Stimulated activated CD8-positive, alpha-beta memory T cell treated with anti-CD3 and anti-CD28 coated beads, Interleukin-15, amount 100 ng/mL, for 48 hours (primary cell): ENCODE measurements around the gene PRUNE2.
"Not testable (repeated sequence)": the region's sequence is repeated elsewhere in the genome, so short reads cannot be mapped to it uniquely, and the experiment has no call there.

Experiments used
- DNase-seq, 2 donors: peaks; one replicate each; pipeline ENCODE4 v3.0.0-alpha.2; 2020; ENCODE audit warnings: low read depth in 2 of 2

PRUNE2 gene

DNA sequence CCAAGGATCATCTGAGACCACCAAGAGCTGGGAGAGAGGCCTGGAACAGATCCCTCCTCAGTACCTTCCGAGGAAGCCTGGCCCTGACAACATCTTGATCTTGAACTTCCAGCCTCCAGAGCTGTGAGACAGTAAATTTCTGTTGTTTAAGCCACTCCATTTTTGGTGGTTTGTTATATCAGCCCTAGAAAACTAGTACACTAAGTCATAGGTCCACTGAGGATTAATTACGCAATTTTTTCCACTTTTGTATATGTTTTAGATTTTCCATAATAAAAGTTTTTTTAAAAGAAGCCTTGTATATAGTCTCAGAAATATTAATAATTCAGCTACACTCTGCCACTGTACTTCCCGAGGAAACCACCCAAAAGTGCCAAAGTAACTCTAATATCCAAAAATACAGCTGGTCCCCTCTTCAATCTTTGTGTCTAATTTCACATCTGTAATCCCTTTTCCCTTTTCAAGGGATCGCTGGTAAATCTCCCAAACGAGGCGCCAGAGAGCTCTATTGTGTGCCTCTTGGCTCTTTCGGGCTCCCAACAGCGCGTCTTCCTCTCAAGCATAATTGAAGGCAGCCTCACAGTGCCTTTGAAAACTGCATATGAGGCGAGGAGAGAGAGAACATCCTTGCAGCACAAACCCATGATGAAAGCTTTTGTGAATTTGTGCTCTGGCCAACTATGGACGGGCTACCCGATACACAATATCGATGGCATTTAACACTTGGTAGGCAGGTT lies 32.7 kb downstream of the PRUNE2 start:
- DNase-seq: no peak

DNA sequence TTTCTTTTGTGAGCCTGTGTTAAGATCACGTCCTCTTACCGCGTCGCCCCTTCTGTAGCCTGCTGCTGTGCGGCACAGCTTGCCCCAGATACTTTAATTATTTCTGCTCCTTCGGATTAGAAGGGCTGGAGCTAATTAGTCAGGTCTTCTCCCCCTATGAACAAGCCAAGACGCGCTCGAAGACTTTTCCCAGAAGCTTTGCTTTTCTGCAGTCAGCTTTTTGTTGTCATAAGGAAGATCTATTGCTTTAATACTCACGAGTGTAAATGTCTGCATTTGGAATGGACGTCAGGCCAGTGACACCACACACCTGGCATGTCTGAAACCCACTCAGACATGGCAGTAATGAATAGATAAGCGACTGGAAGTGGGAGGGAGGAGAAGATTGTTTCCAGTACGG lies 37.0 kb downstream of the PRUNE2 start:
- DNase-seq: no peak

DNA sequence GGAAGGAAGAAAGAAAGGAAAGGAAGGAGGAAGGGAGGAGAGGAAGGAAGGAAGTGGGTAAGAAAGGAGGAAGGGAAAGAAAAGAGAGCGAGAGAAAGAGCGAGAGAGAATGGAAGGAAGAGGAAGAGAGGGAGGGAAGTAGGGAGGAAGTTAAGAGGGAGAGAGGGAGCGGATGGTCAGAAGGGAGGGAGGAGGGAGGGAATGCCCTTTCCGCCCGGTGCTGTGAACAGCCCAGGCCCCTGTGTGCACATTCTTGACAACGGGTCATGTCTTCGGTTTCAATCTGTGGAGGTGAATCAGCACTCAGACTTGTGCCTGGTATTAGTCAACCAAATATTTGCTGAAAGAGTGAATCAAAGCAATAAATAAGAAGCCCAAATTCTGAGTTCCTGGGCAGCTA lies 39.2 kb downstream of the PRUNE2 start:
- DNase-seq: no peak

DNA sequence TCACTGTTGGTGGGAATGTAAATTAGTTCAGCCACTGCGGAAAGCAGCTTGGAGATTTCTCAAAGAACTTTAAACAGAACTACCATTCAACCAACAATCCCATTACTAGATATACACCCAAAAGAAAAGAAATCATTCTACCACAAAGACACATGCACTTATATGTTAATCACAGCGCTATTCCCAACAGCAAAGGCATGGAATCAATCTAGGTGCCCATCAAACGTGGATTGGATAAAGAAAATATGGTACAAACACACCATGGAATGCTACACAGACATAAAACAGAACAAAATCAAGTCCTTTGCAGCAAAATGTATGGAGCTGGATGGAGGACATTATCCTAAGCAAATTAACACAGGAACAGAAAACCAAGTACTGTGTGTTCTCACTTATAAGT lies 42.1 kb downstream of the PRUNE2 start:
- no peak for DNase-seq

DNA sequence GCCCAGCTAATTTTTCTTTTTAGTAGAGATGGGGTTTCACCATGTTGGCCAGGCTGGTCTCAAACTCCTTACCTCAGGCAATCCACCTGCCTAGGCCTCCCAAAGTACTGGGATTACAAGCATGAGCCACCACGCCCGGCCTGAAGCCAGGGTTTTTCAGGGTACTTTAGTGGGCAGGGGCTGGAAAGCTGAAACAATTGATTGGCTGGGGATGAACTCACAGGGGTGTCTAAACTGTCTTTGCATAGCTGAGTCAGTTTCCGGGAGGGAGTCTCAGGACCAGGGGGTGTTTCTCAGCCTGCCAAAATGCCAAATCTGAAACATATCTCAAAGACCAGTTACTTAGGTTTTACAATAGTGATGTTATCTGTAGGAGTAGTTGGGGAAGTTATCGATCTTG lies 46.1 kb downstream of the PRUNE2 start:
- DNase-seq: no peak

DNA sequence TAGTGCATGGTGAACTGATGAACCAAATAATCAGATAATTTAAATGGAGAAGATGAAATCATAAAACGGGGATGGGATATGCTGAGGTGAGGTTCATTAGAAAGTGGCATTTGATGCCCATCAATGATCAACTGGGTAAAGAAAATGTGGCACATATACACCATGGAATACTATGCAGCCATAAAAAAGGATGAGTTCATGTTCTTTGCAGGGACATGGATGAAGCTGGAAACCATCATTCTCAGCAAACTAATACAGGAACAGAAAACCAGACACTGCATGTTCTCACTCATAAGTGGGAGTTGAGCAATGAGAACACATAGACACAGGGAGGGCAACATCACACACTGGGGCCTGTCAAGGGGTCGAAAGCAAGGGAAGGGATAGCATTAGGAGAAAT lies 47.7 kb downstream of the PRUNE2 start:
- DNase-seq: not testable (repeated sequence)

DNA sequence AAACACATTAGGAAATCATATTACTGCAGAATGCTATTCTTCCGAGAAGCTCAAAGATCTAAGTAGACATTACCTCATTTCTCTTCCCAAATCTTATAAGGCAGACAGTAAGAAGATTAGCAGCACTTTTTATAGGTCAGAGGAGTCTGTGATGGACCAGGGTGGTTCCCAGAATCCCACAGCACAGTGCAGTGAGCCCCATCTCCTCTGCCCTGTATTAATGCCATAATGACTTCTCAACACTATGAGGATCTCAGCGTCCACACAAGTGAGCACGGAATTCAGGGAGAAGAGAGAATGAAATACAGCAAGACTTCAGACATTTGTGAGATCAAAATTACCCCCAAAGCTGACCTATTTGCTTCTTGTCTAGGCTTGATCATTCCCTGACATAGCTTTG lies 49.9 kb downstream of the PRUNE2 start:
- no peak for DNase-seq

DNA sequence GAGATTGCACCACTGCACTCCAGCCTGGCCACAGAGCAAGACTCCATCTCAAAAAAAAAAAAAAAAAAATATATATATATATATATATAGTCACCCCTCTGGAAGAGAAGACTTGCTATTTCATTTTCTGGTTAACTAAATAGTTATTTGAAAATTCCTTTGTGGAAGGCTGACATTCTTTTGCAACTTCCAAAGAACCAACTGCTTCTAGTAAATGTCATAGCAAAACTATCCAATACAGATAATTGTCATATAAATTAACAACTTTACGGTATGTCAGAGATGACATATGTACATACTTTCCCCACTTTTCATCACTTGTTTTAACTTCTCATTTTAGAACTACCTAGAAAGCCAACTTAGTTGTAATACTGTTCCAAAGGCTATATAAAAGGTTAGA lies 50.9 kb downstream of the PRUNE2 start:
- DNase-seq: no peak

DNA sequence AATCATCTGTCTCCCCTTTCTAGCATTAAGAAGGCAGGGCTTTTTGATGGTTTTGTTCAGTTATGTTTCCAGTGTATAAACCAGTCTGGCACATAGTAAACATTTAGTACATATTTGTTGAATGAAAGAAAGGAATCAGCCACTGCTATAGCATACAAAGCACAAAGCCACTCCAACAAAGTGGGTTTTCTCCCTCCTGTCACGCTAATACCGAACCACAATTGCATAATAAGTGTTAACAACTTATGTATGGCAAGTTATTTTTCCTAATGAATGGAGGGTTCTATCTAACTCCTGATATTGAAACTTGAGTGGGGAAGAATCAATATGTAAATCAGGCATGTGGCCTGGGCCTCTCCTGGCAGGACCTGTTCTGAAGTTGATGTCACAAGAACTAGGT lies 53.9 kb downstream of the PRUNE2 start:
- DNase-seq: no peak

DNA sequence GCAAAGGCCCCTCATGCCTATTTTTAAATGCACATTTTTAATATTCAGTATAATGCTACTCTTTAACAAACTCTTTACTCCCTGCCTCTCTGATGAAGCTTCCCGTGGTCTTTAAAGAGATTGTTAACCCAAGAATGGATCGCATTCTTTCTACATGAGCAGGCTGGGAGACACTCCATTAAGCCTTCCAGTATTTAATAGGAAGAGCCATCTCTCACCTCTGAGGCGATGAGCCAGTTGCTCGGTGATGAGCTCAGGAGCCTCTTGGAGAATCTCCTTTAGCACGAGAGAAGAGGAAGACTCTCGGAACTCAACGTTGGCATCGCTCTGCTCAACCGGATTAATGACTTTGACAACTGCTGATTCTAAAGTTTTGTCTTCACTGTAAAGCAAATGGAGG lies 59.6 kb downstream of the PRUNE2 start:
- DNase-seq: no peak

DNA sequence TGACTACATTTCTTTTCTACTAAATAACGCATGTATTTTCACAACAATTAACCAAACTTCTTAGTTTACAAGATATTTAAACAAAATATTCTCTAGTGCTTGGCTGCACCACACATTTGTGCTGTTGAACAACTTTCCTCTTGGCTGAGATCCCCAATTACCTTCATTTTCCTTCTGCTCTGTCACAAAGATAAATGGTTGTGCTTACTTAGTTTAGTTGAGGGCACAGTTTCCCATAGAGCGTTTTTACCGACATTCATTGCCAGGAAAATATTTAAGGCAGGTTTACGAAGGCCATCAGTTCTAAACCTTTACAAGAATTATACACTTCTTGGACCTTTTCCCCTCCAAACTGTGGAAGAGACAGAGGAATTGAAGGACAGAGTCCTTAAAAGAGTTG lies 60.7 kb downstream of the PRUNE2 start:
- DNase-seq: no peak

DNA sequence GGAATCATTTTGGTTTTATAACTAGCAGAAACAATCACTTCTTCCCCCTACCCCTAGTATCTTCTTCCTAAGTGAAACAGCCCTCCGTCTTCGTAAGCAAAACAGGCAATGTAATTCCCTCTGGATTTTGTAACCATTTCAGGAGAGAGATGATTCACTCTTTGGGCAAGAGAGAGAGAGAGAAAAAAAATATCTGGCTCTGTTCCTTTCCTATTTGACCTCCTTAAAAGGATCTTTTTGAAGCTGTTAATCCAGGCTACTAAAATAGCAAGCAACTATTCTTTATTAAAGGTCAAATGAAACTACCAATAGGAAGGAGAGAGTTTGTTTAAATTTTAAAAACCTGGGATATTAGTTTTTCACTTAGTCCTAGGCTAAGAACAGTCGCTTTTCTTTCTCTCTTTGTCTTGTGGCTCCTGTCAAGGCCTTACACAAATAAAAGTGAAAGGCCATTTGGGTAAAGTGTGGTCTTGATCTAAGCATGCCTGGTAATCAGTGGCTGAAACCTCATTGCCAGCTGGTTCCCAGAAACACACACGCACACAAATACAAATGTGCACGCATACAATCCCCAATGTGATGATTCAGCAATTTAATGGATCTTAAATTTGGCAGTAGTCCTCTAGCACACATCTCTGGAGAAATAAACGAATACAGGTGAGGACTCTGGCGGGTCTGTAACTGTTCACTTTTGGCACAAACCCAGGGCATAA lies 70.2 kb downstream of the PRUNE2 start:
- DNase-seq: no peak

DNA sequence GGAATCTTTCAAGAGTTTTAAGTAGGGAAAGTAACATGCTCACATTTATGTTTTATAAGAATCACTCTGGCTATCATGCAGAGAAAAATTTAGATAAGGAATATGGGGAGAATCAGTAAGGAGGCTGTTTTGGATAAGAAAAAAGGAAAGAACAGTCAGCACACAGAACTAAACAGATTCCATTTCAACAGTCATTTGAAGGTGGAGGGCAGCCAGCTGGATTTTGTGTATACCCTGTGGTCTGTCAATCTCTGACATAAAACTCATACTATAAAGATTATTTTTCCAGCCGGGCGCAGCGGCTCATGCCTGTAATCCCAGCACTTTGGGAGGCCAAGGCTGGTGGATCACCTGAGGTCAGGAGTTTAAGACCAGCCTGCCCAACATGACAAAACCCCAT lies 77.5 kb downstream of the PRUNE2 start:
- DNase-seq: no peak

DNA sequence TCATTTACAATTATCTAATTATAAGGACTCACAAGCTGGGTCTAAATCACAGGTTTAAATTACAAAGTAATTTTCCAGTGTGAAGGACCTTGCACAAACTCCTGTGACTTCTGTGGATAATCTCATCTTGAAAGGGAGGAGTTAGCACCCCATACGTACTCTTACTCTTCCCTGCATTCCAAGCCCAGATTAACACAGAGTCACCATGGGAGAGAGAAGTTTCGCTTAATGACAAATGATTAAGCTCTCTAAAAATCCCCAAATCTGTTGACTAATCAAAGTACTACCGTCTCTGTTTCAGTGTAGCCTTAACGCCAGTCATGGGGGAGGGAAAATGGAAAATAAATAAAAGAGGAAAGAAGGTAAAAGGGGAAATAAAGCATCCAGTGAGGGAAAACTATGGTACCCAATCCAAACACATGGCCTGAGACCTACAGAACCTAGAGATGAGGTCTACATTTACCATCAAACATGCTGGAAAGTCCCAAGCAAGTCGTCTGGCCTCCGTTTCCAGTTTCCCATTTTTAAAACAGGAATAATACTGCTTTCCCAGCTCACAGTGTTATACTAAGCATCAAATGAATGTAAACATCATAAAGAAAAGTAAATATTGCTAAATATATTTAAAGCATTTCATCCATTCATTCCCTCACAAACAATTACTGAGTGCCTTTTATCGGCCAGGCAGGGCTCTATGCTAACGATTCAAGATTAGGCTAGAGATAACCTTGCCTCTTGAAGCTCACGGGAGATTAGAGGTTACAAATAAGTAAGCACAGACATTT lies 78.4 kb downstream of the PRUNE2 start:
- DNase-seq: no peak

DNA sequence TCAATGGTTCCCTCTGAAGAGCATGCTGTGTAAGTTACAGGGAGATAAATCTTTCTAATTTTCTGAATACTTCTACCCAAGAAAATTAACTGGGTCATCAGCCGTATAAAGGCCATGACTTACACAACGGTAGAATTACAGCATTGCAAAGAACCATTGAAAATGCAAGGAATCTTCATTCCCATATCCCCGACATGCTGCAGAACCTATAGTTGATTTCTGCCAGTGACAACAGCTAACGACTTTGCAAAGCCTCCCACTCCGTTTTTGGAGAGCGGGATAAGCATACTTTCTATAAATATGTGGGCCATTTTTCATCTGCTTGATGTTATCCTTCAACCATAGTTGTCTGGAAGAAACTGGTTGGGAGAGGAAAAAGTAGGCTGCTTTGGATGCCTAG lies 85.5 kb downstream of the PRUNE2 start:
- no peak for DNase-seq

DNA sequence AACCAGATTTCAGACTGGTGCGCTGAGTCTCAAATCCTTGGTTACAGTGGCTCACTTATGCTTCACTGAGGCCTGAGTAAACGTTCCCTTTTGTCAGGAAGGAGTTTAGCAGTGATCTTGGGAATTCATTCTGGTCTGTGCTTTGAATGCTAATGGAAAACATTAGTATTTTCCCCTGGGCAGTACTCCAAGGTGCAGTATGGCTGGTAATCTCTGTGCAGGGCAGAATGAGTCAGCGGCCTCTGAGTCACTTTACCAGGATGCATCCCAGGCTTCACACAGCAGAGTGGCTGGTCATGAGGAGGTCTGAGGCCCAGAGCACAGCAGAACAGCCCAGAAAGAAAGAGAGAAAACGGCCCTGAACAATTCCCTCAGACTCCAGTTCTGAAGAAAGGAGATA lies 87.6 kb downstream of the PRUNE2 start:
- DNase-seq: no peak

DNA sequence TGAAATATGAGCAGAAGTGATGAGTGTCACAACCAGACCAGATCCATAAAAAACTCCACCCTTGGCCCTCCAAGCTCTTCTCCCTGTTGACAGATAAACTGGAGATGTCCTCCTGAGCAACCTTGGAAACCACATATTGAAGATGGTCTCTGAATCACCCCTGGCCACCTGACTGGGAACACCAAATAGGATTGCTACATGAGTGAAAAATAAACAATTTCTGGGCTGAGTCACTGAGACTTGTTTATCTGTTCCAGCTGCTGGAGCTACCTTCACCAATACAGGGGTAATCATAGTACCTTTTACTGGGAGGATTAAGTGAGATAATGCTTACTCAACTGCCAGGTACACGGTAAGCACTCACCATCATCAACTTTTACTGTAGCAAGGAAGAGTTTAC lies 88.4 kb downstream of the PRUNE2 start:
- no peak for DNase-seq

DNA sequence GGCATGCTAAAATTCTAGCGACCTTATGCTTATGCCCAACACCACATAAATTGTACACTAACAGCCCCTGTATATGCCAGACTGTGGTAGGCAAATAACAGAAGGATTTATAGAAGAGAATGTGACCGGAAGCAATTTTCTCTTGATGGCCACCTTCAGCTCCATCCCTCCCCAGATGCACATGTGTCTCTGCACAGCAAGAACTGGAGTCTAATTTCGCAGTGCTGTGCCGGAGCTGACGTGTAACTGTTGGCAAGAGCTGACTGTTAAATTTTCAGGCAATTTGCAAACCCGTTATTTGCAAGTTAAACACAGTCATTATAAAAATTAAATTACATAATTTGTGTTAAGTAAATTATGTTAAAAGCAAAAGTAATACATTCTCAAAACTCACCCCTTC lies 93.3 kb downstream of the PRUNE2 start:
- no peak for DNase-seq

DNA sequence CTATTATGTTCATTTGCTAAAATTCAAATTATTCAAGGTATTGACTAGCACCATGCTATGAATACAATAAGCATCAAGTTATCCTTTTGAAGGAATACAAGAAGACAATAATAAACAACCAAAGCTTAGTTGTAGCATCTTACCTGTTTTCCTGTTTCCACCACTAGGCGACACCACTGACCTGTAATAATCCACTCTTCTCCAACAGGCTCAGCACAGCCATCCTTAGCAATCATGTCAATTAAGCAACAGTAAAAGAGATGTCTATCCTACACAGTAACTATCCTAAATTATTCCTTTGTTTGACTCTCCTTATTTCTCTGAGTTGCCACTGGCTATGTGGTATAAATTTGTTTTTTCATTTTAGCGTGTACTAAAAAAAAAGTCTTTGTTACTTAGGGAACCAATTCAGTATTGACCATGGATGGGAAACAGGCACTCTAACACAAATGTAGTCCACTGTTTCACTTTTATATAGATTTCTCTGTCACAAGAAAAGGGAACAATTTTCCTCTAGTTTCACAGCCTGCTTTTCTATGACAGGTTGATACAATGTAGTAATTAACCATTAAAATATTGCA lies 95.4 kb downstream of the PRUNE2 start:
- no peak for DNase-seq

DNA sequence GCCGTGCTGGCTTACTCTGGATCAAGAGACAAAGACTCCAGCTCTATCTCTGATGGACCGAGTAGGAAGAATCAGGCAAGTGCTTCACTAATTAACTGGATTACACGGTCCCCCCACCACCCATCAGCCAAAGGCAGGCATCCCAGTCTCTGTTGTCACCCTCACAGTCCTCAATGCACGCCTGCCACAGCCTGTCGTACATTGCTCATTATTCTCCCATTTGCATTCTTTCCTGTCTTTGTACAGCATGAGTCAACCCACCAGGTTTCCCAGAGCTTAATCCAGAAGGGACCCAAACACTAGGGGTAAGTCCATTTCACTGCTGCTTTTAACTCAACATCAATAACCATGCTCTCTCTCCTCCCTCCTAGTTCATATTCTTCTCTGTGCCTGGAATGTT lies 97.3 kb downstream of the PRUNE2 start:
- DNase-seq: no peak

DNA sequence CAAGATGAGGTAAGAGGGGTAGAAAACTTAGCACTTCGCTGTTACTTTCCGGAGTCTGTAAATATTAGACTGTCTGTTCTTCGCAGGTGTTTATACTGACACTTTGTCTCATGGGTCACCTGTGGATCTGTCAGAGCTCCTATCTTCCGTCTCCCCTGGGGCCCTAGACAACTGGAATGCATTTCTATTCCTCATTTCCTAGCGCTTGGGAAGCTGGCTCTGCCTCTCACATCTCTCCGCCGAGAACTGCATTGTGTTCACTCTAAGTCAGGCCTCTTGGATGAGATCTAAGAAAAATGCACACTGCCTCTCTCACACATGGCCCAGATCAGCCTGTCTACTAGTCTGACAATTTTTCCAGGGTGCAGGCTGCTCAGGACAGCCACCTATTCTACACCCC lies 102.2 kb downstream of the PRUNE2 start:
- DNase-seq: no peak

DNA sequence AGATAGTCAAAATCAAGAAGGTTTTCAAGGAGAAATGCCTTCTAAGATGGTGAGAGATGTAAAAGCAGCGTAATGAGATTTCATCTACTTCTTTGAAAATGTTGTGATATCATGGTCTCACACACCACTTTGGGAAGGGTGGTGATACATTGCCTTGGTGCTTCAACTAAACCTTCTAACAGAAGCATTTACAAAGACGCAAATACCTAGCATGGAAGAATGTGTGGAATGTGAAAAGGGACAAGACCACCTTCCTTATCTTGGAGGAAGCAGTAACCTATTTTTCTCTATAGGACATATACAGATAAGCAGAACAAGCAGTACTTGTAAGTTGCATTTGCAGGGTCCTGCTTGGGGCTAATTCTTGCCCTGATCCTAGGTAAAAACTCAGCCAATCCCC lies 102.8 kb downstream of the PRUNE2 start:
- no peak for DNase-seq

DNA sequence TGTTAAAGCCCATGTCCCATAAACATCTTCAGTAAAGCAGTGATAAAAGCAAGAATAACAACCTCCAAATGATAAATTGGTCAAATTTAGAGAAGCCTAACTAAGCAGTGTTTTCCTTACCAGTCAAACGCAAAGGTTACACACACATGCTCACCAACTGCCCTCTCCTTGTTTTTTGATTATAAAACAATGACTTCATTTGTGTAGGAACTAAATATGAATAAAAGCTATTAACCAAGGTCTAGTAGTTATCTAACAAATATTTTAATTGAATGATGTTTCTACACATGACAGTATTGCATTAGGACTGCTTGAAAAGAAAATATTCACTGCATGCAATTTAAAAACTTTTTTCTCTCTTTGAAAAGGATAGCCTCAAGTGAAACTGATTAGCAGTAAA lies 105.0 kb downstream of the PRUNE2 start:
- no peak for DNase-seq
